Hematopoietic multipotent progenitor cell treated with erythropoietin and hydrocortisone succinate and interleukin-3 and kit ligand, for 6 days (in vitro differentiated cells): ENCODE measurements around the gene GPR160.
A peak's percentile ranks its signal among the peaks of the same experiment; 100 is the strongest.

ENCODE experiments used
- DNase-seq: peaks from one replicate; pipeline ENCODE4 v3.0.0-alpha.2; 2015

GPR160 gene

DNA sequence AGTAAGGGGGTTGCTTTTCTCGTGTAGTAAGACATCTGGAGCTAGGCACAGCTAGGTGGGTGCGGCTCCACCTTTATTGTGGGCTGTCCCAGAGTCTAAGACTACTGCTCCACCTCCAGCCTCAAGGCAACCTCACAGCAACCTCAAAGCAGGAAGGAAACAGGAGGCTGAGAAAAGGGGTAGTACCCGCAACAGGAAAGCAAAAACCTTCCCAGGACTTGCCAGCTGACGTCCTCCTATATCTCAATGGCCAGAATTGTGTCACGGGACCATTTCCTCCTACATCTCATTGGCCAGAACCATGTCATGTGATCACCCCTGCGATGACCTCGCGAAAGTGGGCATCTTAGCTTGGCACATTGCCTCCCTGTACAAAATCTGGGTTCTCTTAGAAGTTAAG is 4.3 kb upstream of the GPR160 start:
- peak; percentile 48 for DNase-seq

- peak; percentile 62 for DNase-seq
Observed at GRCh38 chr3:170038434-170039110, 777 bp downstream of the GPR160 start.

DNA sequence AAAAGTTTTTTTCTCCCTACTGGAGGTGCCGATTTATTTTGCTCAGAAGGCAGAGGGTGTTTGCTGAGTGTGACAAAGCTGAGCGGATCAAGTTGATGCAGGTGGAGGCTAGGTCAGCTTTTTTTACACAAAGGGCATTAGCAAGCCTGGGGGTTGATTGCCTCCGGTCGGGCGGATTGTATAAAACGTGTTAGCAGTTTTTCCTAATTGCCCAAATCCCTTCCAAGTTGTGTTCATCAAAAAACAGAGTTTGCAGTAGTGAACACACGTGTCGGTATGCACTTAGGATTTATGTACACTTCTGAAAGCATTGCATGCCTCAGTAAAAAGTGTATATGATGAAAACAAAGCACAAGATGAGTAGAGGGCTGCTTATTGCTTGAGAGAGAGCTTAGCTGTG is 2.6 kb downstream of the GPR160 start:
- no peak for DNase-seq

DNA sequence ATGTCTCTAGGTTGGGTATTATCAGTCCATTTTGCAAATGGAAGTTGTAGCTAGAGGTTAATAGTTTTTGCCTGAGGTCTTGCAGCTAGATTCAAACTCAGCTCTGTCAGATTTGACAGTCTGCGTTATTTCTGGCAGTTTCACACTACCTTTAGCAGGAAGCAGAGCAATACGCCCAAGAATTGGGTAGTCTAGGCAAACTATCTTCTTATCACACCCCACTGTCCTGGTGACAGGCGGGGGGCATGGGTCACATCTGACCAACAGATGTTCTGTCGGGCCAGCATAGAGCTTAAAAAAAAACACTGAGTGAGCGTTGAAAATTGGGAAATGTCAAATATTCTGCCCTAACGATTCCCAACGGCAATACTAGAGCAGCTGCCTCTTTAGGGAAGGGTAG is 5.7 kb downstream of the GPR160 start:
- no peak for DNase-seq

DNA sequence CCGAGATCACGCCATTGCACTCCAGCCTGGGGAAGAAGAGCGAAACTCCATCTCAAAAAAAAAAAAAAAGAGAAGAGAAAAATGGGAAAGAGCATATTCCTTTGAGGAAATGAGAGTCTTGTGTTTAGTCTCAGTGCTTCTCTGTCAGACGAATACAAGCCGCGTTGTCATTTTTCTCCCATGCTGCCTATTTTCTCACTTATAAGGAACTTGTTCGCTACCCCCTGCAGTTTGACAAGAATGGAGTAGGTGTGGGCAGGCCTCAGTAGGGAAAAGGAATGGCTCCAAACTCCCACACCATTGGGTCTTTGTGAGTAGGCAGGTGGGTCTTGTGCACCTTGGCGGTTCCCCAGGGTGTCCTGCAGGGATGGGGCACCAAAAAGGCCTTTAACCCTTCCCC is 6.5 kb downstream of the GPR160 start:
- DNase-seq, result no peak

- DNase-seq, result peak; percentile 49
Observed at GRCh38 chr3:170044795-170045244, 7.0 kb downstream of the GPR160 start.

DNA sequence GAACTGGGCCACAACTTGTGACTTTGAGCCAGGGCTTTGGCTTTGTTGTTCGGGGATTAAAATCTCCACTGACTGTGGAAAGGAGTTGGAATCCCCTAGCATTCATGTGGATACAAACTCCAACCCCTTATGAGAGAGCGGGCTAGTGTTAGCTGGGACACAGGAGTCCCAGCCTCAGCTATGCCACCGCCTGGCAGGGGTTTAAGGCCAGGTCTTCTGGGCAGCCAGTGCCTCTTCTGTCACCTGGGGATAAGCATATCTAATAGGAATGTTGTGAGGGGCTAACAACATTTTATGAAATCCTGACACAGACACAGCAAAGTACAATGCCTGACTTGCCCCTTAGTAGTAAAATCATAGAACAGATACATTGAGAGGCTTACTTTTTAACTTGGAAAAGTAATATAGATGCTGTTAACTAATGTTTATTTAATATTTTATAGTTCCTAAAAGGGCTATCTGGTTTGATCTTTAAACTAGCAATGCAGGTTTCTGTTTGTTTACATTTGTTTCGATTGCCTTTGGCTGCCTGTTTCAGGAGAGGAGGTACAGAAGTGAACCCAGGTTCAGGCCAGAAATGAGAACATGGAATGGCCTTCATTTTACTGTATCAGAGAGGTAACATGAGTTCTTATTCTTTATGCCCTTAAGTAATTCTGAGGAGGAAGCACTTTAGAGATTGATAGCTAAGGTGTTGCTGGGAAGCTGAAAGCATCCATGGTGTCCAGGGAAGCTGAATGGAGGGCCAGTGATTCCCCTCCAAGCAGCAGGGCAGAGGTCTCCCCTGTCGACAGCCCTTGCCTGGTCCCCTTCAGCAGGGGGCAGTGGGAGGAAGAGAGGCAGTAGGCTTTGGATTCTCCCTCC is 8.7 kb downstream of the GPR160 start:
- DNase-seq, result no peak

DNA sequence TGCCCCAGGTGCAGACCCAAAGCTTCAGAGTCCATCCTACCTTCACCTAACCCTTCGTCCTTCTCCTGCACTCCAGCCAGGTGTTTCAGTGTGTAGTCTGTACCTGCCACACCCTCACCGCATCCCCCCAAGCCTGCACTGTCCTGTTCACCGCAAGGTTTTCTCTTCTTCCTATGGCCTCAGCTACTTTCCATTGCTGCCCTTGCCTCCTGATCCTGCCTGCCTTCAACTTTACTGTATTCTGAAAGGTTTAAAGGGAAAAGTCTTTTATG is 9.3 kb downstream of the GPR160 start:
- DNase-seq, result no peak

DNA sequence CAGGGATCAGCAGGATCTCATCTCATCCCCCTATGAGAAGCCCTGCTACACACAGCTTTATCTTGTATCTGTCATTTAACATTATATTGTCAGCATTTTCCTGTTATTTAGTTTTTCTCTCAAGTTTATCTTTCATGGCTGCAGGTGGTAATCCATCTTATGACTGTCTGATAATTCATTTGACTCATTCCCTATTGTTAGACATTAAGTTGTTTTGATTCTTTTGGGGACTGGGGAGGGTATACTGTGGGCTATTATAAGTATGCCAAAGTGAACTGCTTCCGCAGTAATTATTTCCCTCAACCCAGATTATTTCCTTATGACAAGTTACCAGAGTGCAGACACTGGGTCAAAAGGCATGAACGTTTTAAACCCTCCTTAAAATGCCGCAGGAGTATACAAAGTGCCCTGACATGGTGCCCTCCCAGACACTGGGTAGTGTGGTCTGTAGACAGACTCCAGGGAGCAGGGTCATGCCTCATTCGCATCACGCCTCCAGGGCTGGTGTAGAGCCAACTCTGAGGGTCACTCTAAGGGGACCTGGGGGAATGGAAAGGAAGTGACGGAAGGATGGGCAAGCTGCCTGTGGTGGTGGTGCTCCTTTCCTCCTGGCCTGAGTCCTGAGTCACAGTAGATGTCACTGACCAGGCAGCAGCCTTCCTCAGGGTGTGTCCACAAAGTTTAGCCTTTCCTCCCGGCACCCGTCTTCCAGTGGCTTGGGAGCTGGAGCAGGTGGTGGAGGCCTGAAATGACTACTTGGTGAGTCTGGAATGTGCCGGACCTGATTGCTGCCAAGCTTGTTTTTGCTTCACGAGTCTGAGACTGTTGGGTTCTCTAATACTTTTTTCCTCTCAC is 11.6 kb downstream of the GPR160 start:
- no peak for DNase-seq

GRCh38 chr3:170050753-170051152 is 13.0 kb downstream of the GPR160 start:
- DNase-seq, result no peak

DNA sequence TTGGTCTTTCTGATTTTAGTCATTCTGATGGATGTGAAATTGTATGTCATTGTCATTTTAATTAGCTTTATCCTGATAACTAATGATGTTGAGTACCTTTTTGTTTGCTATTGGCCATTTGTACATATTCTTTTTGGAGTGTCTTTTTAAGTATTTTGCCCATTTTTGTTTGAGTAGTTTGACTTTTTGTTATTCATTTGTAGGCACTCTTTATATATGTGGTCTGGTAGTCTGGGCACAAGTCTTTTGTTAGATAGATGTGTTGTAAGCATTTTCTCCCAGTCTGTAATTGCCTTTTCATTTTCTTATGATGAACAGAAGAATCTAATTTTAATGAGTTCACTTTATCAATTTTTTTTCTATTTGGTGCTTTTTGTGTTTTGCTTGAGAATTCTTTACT is 14.6 kb downstream of the GPR160 start:
- DNase-seq, result no peak

GRCh38 chr3:170054204-170054603 is 16.4 kb downstream of the GPR160 start:
- peak; percentile 51 for DNase-seq

- no peak for DNase-seq
Observed at GRCh38 chr3:170055209-170055608, 17.4 kb downstream of the GPR160 start.

DNA sequence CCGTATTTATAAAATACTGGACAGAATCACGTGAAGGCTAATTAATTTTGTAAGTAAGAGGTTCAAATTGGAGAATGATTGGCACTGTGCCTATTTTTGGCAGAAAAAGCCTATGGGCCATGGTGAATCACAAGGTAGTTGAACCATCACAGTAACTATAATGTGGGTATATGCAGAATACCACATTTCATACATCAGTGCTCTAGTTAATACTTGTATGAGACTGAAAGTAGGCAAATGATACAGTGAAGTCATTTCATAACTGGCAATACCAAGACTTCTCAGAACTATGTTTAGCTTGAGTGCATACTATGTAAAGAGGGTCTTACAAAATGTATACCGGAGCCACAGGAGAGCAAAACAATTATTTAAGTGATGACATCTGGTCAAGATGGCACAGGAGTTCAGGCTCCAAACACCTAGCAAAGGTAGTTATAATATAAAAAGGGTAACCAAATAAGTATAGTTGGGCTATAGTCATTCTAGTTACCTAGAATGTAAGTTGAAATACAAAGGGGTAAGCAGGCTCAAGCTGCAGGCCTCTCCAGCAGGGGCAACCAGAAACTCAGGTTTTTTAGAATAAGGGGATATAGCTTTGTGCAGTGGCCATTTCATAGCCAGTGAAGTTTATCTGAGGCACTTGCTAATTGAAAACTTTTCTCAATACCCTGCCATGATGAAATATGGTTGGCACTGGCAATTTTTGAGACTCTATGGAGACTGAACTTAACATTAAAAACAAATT is 19.1 kb downstream of the GPR160 start:
- no peak for DNase-seq

GRCh38 chr3:170057550-170057949 is 19.8 kb downstream of the GPR160 start:
- no peak for DNase-seq

DNA sequence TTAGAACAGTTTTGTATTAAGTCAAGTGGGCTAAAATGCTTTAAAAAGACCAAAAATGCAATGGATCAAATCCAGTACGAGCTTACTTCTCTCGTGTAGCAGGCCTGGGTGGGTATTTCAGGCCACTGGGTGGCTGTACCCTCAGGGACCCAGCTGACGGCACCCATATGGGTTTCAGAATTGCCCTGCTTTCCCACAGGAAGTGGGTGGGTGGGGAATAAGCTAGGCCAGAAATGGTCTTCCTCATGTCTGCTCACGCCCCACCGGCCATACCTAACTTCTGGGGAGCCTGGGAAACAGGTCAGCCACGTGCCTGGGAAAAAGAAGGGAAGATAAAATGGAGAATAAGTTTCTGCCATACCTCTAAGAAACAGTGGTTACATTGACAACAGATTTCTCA is 20.3 kb downstream of the GPR160 start:
- DNase-seq, result no peak

DNA sequence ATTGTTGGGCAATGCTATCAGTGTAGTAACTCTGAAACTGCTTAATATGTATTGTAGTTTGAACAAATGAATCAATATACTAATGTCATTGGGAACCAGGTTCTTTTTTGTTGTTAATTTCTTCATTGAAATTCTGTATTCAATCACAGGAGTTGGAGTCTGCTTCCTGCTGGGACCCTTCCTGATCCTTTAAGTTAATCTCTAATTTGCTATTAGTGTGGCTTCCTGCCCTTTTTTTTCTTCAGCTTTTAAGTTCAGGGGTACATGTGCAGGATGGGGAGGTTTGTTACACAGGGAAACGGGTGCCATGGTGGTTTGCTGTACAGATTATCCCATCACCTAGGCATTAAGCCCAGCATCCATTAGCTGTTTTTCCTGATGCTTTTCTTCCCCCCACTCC is 21.7 kb downstream of the GPR160 start:
- no peak for DNase-seq

DNA sequence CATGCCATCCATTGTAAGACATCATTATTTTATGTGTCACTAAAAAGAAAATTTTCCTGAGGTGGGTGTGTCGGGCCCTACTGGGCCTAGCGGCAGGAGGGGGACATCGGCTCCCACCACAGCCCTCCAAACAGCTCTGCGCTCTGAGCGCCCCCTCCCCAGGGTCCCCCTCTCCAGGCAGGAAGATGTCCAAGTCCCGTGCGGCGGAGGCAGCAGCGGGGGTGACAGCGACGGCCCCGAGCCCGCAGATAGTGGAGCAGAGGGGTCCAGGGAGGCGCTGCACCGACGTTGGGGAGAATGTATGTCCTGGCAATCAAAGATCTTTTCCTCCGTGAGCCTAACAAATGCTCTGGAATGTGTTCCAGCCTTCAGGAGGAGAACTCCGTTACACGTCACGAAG is 24.3 kb downstream of the GPR160 start:
- no peak for DNase-seq

DNA sequence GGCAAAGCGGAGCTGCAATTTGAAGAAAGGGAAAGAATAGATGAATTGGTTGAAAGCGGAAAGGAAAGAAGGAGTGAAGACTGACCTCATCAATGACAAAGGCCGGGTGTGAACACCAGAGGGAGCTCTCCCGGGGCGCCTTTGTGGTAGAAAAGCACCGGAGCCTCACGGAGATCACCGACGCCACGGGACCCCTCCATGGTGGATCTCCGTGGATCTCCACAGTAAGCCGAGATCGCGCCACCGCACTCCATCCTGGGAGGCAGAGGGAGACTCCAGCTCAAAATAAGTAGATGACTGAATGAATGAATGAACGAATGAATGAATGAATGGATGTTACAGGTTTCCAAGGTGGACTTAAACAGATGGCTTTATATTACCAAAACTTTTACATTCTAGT is 25.0 kb downstream of the GPR160 start:
- no peak for DNase-seq

DNA sequence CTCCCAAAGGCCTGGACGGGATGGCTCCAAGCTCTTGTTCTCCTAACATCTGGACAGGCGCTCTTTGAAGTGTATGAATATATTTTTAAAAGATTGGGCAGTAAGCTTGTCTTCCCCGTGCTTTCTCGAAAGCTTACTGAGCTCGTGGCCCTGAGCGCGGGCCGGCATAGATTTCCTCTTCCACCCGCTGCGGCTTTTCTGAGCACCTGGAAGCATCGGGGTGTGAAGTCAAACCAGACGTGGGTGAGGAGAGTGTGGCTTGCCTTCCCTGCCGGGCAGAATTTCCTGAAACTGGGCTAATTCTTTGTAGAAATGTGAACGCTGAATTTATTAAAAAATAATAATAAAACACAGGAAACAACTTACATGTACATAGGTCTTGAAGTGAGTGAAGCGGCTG is 25.9 kb downstream of the GPR160 start:
- no peak for DNase-seq

- no peak for DNase-seq
Observed at GRCh38 chr3:170064108-170064507, 26.3 kb downstream of the GPR160 start.

GRCh38 chr3:170075441-170076091 is 37.8 kb downstream of the GPR160 start:
- DNase-seq, result no peak
